ENCODE data around the gene DTNB.

DNA sequence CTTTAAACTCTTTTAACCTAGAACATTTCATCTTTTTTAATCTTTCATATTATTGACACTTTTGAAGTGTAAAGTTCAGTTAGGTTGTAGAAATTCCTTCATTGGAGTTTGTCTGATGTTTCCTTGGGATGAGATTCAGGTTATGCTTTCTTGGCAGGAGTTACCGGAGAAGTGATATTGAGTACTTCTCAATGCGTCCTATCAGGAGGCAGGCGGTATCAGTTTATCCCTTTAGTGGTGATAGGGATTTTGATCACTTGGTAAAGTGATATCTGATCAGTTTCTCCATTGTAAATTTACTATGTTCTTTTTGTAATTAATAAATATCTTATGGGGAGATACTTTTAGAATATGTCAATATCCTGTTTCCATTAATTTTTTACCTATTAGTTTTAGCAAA, 78.4 kb downstream of the DTNB start:
- TF ChIP-seq CTCF (IDR thresholded peaks at IDR 0.05; ENCODE audit: insufficient read depth, low read length, poor library complexity, severe bottlenecking) (no peak), EZH2phosphoT487 (conservative IDR thresholded peaks at IDR 0.05; ENCODE audit: low read length) (no peak)
